Mesodermal cell (in vitro differentiated cells): Measurements from ENCODE around the gene FAM72D.
"Not testable (repeated sequence)": the region's sequence is repeated elsewhere in the genome, so short reads cannot be mapped to it uniquely, and the experiment has no call there.

Source experiments
- H3K27ac ChIP-seq: 2 replicates; pipeline ENCODE4 v1.7.0; 2013; ENCODE audit warnings: mild to moderate bottlenecking, low read depth, low read length, moderate library complexity; ENCODE audit not compliant: severe bottlenecking
- H3K36me3 ChIP-seq: 2 replicates; pipeline ENCODE4 v1.7.1; 2013; ENCODE audit warnings: mild to moderate bottlenecking, low read length, moderate library complexity; ENCODE audit not compliant: control insufficient read depth, insufficient read depth
- H3K4me1 ChIP-seq: one replicate; pipeline ENCODE4 v1.7.1; 2013; ENCODE audit warnings: mild to moderate bottlenecking, low read length; ENCODE audit not compliant: insufficient read depth, control insufficient read depth, poor library complexity, severe bottlenecking
- H3K4me3 ChIP-seq: 2 replicates; pipeline ENCODE4 v1.7.0; 2013; ENCODE audit warnings: low read length, control low read depth, mild to moderate bottlenecking; ENCODE audit not compliant: insufficient read depth, poor library complexity, severe bottlenecking; ENCODE audit errors: extremely low read depth
- H3K9me3 ChIP-seq: 2 replicates; pipeline ENCODE4 v1.7.1; 2013; ENCODE audit warnings: mild to moderate bottlenecking, low read length, moderate library complexity; ENCODE audit not compliant: control insufficient read depth
- WGBS, 2 experiments: methylation state at CpG; one replicate each; pipeline ENCODE4 v1.1.5; 2013; ENCODE audit warnings: missing lambda C conversion rate in 2 of 2; ENCODE audit not compliant: insufficient coverage in 2 of 2; 5-methylcytosine and 5-hydroxymethylcytosine counted together

Gene FAM72D

GRCh38 chr1:145066486-145066885 is 29.3 kb upstream of the FAM72D start:
- H3K27ac ChIP-seq, H3K36me3 ChIP-seq, H3K4me3 ChIP-seq, H3K4me1 ChIP-seq, H3K9me3 ChIP-seq: not testable (repeated sequence)
- no CpG with 5 or more reads among the region's 10 CpGs for WGBS, 2 experiments

- H3K9me3 ChIP-seq, H3K27ac ChIP-seq, H3K4me1 ChIP-seq, H3K36me3 ChIP-seq, H3K4me3 ChIP-seq: not testable (repeated sequence)
- no CpG with 5 or more reads among the region's 6 CpGs for WGBS, 2 experiments
These were observed 24.2 kb upstream of the FAM72D start for GRCh38 chr1:145071569-145071968.

GRCh38 chr1:145074021-145074559 is 21.7 kb upstream of the FAM72D start:
- H3K27ac ChIP-seq, H3K4me1 ChIP-seq, H3K4me3 ChIP-seq, H3K36me3 ChIP-seq, H3K9me3 ChIP-seq: not testable (repeated sequence)
- WGBS, 2 experiments: no CpG with 5 or more reads among the region's 6 CpGs

- H3K27ac ChIP-seq, H3K4me3 ChIP-seq, H3K36me3 ChIP-seq, H3K4me1 ChIP-seq, H3K9me3 ChIP-seq: not testable (repeated sequence)
- WGBS, 2 experiments: no CpG with 5 or more reads among the region's 3 CpGs
These were observed 18.9 kb upstream of the FAM72D start for GRCh38 chr1:145076877-145077276.

- no CpG with 5 or more reads among the region's 11 CpGs for WGBS, 2 experiments
- H3K36me3 ChIP-seq, H3K4me3 ChIP-seq, H3K9me3 ChIP-seq, H3K4me1 ChIP-seq, H3K27ac ChIP-seq: not testable (repeated sequence)
These were observed 17.6 kb upstream of the FAM72D start for GRCh38 chr1:145077872-145078786.

- no CpG with 5 or more reads among the region's 5 CpGs for WGBS, 2 experiments
- not testable (repeated sequence) for H3K4me3 ChIP-seq, H3K36me3 ChIP-seq, H3K27ac ChIP-seq, H3K4me1 ChIP-seq, H3K9me3 ChIP-seq
These were observed 16.9 kb upstream of the FAM72D start for GRCh38 chr1:145078787-145079370.

- not testable (repeated sequence) for H3K4me3 ChIP-seq, H3K9me3 ChIP-seq, H3K27ac ChIP-seq, H3K36me3 ChIP-seq, H3K4me1 ChIP-seq
- 100% methylated on average over 1 of the region's 2 CpGs; no CpG with 5 or more reads in 1 of the 2 experiments for WGBS, 2 experiments
These were observed 16.0 kb upstream of the FAM72D start for GRCh38 chr1:145079737-145080136.

GRCh38 chr1:145080193-145080592 is 15.6 kb upstream of the FAM72D start:
- not testable (repeated sequence) for H3K4me3 ChIP-seq, H3K27ac ChIP-seq, H3K36me3 ChIP-seq, H3K4me1 ChIP-seq, H3K9me3 ChIP-seq
- WGBS, 2 experiments: 92% methylated on average over 2 of the region's 3 CpGs; no CpG with 5 or more reads in 1 of the 2 experiments

GRCh38 chr1:145082483-145083255 is 13.1 kb upstream of the FAM72D start:
- not testable (repeated sequence) for H3K4me1 ChIP-seq, H3K27ac ChIP-seq, H3K9me3 ChIP-seq, H3K4me3 ChIP-seq, H3K36me3 ChIP-seq
- 100% methylated on average over 1 to 2 of the region's 7 CpGs for WGBS, 2 experiments

- Histone ChIP-seq H3K4me3 (peak overlapping the region; percentile 29), H3K27ac (peak overlapping the region; percentile 66)
- not testable (repeated sequence) for H3K36me3 ChIP-seq, H3K9me3 ChIP-seq, H3K4me1 ChIP-seq
- 0% methylated on average over 6 to 8 of the region's 47 CpGs for WGBS, 2 experiments
These were observed 2.1 kb upstream of the FAM72D start for GRCh38 chr1:145093517-145094149.
